Measurements from ENCODE around the gene SLC22A5. TPM values are rescaled to one million over a fixed set of nuclear protein-coding genes. Genes with fewer than 3 reads are reported as not detected.

SLC22A5 gene
- total and polyA plus RNA-seq, 10 of the 15 experiments (the other 5 are each of a cell fraction or from before 2014, with no cell fraction given) = 1.1 to 4.4 (median 2.3) TPM

DNA sequence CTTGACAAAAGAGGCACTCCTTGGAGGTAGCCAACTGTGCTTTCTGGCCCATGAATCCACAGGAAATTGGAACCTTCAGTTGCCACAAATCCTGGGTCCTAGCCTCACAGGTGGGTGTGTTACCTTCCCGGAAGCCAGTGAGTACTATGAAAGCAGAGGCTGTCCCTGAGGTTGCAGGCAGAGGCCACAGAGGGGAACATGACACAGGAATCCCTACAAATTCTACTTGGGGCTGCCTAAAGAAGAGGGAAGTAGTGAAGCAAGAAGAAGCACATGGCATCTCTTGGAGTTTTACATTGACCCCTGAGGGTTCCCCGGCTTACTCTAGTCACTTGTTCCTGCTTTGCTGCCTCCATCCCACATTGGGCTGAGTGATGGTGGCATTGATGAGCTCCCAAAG is 2.6 kb downstream of the SLC22A5 start (continued):
- TF ChIP-seq HDAC6 (IDR thresholded peaks at IDR 0.05; ENCODE audit: unreplicated experiment) (no peak), ZNF274 (IDR thresholded peaks at IDR 0.05; ENCODE audit: insufficient read depth, insufficient read length) (no peak), CHD2 (IDR thresholded peaks at IDR 0.05; ENCODE audit: borderline replicate concordance, low read depth, low read length) (no peak)

DNA sequence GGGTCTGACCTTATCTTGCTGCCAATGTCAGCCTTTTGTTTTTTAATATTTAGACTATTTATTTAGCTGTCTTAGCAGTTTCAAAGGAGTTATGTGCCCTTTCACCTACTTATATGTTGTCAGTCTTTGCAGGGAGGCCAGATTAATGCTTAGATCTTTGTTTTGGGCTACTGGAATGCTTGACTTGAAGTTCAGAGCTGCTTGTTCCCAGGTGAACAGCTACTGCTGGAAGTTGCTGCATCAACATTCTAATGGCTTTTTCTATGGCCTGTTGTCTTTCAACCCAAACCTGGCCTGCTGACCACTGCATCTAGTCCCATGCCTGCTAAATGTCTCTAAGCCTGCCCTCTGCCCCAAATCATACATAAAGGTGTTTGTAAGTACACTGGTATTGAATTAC is 3.0 kb downstream of the SLC22A5 start:
- Histone ChIP-seq H3K4me2 (ENCODE audit: control insufficient read depth, insufficient read depth) (no peak overlapping the region), H3K27ac (ENCODE audit: control insufficient read depth, insufficient read depth) (no peak overlapping the region), H3K27me3 (replicated peaks in 1 of 2; ENCODE audit: control insufficient read depth in 2 of 2, insufficient read depth in 2 of 2, low read length in 1 of 2) (no peaks in the 10 kb centered on the region; a peak in 2 of 4 replicates), H3K36me3 (ENCODE audit: control insufficient read depth in 2 of 2, insufficient read depth in 2 of 2, low read length in 1 of 2) (no peaks in the 10 kb centered on the region), H3K9ac (ENCODE audit: control insufficient read depth, insufficient read depth, low read length) (no peak overlapping the region), H2AFZ (ENCODE audit: control insufficient read depth, low read depth, low read length) (no peak overlapping the region), H3K9me3 (replicated peaks; ENCODE audit: control insufficient read depth, insufficient read depth, low read length) (no peaks in the 10 kb centered on the region), H3K79me2 (ENCODE audit: control insufficient read depth, insufficient read depth, low read length) (no peaks in the 10 kb centered on the region), H4K20me1 (ENCODE audit: control insufficient read depth, insufficient read depth) (no peaks in the 10 kb centered on the region), H3K4me1 (ENCODE audit: control insufficient read depth, insufficient read depth, low read length) (peaks cover 8% of the 10 kb centered on the region), H3K4me3 (no peak overlapping the region)
- BruUV-seq (replicated peaks) = no TSS peak
- TF ChIP-seq CHD1 (IDR thresholded peaks at IDR 0.05; ENCODE audit: low read depth, low read length) (no peak), NFXL1 (IDR thresholded peaks at IDR 0.05; ENCODE audit: borderline replicate concordance) (no peak), POU2F2 (IDR thresholded peaks at IDR 0.05; ENCODE audit: borderline replicate concordance, low read depth, low read length) (no peak), IKZF2 (IDR thresholded peaks at IDR 0.05) (no peak), TBL1XR1 (IDR thresholded peaks at IDR 0.05; ENCODE audit: low read depth, low read length) (no peak), BCL11A (IDR thresholded peaks at IDR 0.05; ENCODE audit: low read depth, low read length) (no peak), CEBPB (IDR thresholded peaks at IDR 0.05; ENCODE audit: borderline replicate concordance in 1 of 2, low read depth in 2 of 2, low read length in 2 of 2) (no peak), ATF7 (IDR thresholded peaks at IDR 0.05; ENCODE audit: low read depth) (no peak), CBX3 (IDR thresholded peaks at IDR 0.05; ENCODE audit: borderline replicate concordance, low read depth) (no peak), YBX1 (IDR thresholded peaks at IDR 0.05) (no peak), MTA2 (IDR thresholded peaks at IDR 0.05; ENCODE audit: low read depth) (no peak), STAT1 (conservative IDR thresholded peaks at IDR 0.05) (no peak), CHD2 (IDR thresholded peaks at IDR 0.05; ENCODE audit: borderline replicate concordance, low read depth, low read length) (no peak), SIN3A (IDR thresholded peaks at IDR 0.05; ENCODE audit: low read depth, low read length) (no peak), ZNF24 (IDR thresholded peaks at IDR 0.05) (no peak), NR2C1 (IDR thresholded peaks at IDR 0.05) (no peak)
- TF ChIP-seq, protein P1, sequence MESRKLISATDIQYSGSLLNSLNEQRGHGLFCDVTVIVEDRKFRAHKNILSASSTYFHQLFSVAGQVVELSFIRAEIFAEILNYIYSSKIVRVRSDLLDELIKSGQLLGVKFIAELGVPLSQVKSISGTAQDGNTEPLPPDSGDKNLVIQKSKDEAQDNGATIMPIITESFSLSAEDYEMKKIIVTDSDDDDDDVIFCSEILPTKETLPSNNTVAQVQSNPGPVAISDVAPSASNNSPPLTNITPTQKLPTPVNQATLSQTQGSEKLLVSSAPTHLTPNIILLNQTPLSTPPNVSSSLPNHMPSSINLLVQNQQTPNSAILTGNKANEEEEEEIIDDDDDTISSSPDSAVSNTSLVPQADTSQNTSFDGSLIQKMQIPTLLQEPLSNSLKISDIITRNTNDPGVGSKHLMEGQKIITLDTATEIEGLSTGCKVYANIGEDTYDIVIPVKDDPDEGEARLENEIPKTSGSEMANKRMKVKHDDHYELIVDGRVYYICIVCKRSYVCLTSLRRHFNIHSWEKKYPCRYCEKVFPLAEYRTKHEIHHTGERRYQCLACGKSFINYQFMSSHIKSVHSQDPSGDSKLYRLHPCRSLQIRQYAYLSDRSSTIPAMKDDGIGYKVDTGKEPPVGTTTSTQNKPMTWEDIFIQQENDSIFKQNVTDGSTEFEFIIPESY (IDR thresholded peaks at IDR 0.05) = no peak
- TF ChIP-seq, protein P2, sequence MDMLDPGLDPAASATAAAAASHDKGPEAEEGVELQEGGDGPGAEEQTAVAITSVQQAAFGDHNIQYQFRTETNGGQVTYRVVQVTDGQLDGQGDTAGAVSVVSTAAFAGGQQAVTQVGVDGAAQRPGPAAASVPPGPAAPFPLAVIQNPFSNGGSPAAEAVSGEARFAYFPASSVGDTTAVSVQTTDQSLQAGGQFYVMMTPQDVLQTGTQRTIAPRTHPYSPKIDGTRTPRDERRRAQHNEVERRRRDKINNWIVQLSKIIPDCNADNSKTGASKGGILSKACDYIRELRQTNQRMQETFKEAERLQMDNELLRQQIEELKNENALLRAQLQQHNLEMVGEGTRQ (IDR thresholded peaks at IDR 0.05; ENCODE audit: borderline replicate concordance, low read depth, low read length) = no peak
- in situ Hi-C loops (cut with MboI) = no loop called here
- FAIRE-seq = no peak
- POLR2A ChIA-PET = interaction anchor here (1.4 kb wide), 1 partner anchor 78 kb away, joined by 4 read pairs; the partner anchor contains the start of gene SLC22A4
- ATAC-seq = no peak
- no peak for DNase-seq (ENCODE audit: low read depth, low spot score)
- intact Hi-C loops (cut with micrococcal nuclease; ENCODE audit: unreplicated experiment) = loop anchor here (5.0 kb wide), 1 partner anchor 100 kb away; no protein-coding TSS in a partner anchor
- CTCF ChIA-PET = interaction anchor here (0.5 to 3.8 kb wide), 10 partner anchors 14 to 193 kb away, joined by 3 to 16 read pairs (median 3); no protein-coding TSS in a partner anchor
- SMC1A ChIA-PET (ENCODE audit: uncharacterized antibody, unreplicated experiment) = interaction anchor here (0.8 to 2.0 kb wide), 13 partner anchors 9 to 192 kb away, joined by 3 to 7 read pairs (median 4); no protein-coding TSS in a partner anchor
- RAD21 ChIA-PET (ENCODE audit: unreplicated experiment) = interaction anchor here (1.0 to 2.7 kb wide), 4 partner anchors 69 to 135 kb away, joined by 3 to 16 read pairs (median 4); partner anchors contain the start of gene SLC22A4

Data from GM12878 (cell line).